Spleen (tissue), 11 donors: ENCODE results near the gene RAD23A. TPM values are rescaled to one million over a fixed set of nuclear protein-coding genes. Genes with fewer than 3 reads are reported as not detected.

ENCODE experiments used
- DNase-seq: peaks from one replicate; pipeline ENCODE4 v3.0.0-alpha.2; 2020
- H3K27ac ChIP-seq, 8 donors: fragments of 200-600 bp; sonication (generic) in 7 of 8; 1 replicate in 4 of 8; 2 replicates in 4 of 8; pipeline versions ENCODE4 v1.5.0 to v1.8.0; 2016 to 2021; ENCODE audit warnings: inconsistent platforms in 4 of 8, mild to moderate bottlenecking in 4 of 8, moderate library complexity in 1 of 8
- H3K27me3 ChIP-seq, 7 donors: fragments of 200-600 bp; sonication (generic) in 6 of 7; replicated peaks in 1 of 7; 1 replicate in 4 of 7; 2 replicates in 3 of 7; pipeline versions ENCODE4 v1.5.0 to v1.8.0; 2016 to 2021; ENCODE audit warnings: inconsistent platforms in 3 of 7, mild to moderate bottlenecking in 1 of 7
- H3K36me3 ChIP-seq, 6 donors: fragments of 200-600 bp; sonication (generic) in 5 of 6; 1 replicate in 4 of 6; 2 replicates in 2 of 6; pipeline versions ENCODE4 v1.5.0 to v1.8.0; 2016 to 2021; ENCODE audit warnings: inconsistent platforms in 2 of 6
- H3K4me1 ChIP-seq, 6 donors: fragments of 200-600 bp; sonication (generic) in 5 of 6; 1 replicate in 3 of 6; 2 replicates in 3 of 6; pipeline versions ENCODE4 v1.5.0 to v1.8.0; 2016 to 2021; ENCODE audit warnings: inconsistent platforms in 3 of 6
- H3K4me3 ChIP-seq, 8 donors: fragments of 200-600 bp; sonication (generic) in 7 of 8; 1 replicate in 4 of 8; 2 replicates in 4 of 8; pipeline versions ENCODE4 v1.5.0 to v1.8.0; 2016 to 2021; ENCODE audit warnings: inconsistent platforms in 4 of 8, mild to moderate bottlenecking in 4 of 8, moderate library complexity in 2 of 8
- H3K9me3 ChIP-seq, 8 donors: fragments of 200-600 bp; sonication (generic) in 7 of 8; 1 replicate in 4 of 8; 2 replicates in 4 of 8; pipeline versions ENCODE4 v1.5.0 to v1.8.0; 2016 to 2021; ENCODE audit warnings: inconsistent platforms in 4 of 8
- POLR2A ChIP-seq, 3 donors: fragments of 450-650 bp; IDR thresholded peaks; one replicate each; pipeline ENCODE4 v1.5.1; 2017; ENCODE audit warnings: antibody characterized with exemption in 3 of 3, mild to moderate bottlenecking in 1 of 3
- POLR2AphosphoS5 ChIP-seq, 3 donors: sonication (generic); formaldehyde crosslinking; IDR thresholded peaks; one replicate each; pipeline ENCODE4 v1.5.1; 2017; ENCODE audit warnings: antibody characterized with exemption in 3 of 3
- WGBS, 5 donors: extraction: QIAGEN DNeasy Blood & Tissue Kit in 3 of 5; methylation state at CpG; one replicate each; pipeline versions ENCODE4 v1.1.5 to v1.1.7; 2013 to 2018; 5-methylcytosine and 5-hydroxymethylcytosine counted together
- intact Hi-C: fragments of 100-400 bp; cut with DNase I; formaldehyde crosslinking; loops from one replicate; pipeline ENCODE4 v1.15.0; 2023; ENCODE audit warnings: low total_unique reads
- polyA plus RNA-seq, 3 donors: library from polyadenylated mRNA; stranded (reverse); fragments of 200-250 nt; gene quantifications; one replicate each; pipeline ENCODE4 v1.2.1, GENCODE V29; 2013
- total RNA-seq, 7 donors: library from RNA; depleted of rRNA in 3 of 7; stranded (reverse); fragments of >200 nt in 3 of 7; fragmentation: NEBNext Ultra II Directional in 4 of 7; extraction: Animal tissue kit (Norgen Biotek cat#: 25700) in 4 of 7; gene quantifications; one replicate each; pipeline versions ENCODE4 v1.1.0 to v1.2.1, GENCODE V29; 2016 to 2021
- TF ChIP-seq, protein P1 (sequence below), 11 experiments: fragments of 200-600 bp in 7 of 11; fragments of 450-650 bp in 4 of 11; sonication (generic) in 4 of 11; IDR thresholded peaks in 8 of 11; conservative IDR thresholded peaks in 3 of 11; 1 replicate in 7 of 11; 2 replicates in 4 of 11; pipeline versions ENCODE4 v1.4.0 to v1.8.0; 2016 to 2021; ENCODE audit warnings: antibody characterized with exemption in 11 of 11, inconsistent platforms in 4 of 11, mild to moderate bottlenecking in 1 of 11
- donor health status: healthy with polysubstance abuse.
- donor health status: DM: no; HTN: no; CAD: no; lungs with moderate emphysema.
- donor health status: DM: no; HTN: no; CAD: no.
- donor health status: Bipolar disorder and iron deficiency.
- donor health status: healthy.
- donor health status: DM: no; HTN: no; CAD: no.
- donor health status: DM: yes; HTN: yes; CAD: no.

The RAD23A gene
- total and polyA plus RNA-seq, 10 donors, result 80.4 to 134 (median 92.3) TPM

DNA sequence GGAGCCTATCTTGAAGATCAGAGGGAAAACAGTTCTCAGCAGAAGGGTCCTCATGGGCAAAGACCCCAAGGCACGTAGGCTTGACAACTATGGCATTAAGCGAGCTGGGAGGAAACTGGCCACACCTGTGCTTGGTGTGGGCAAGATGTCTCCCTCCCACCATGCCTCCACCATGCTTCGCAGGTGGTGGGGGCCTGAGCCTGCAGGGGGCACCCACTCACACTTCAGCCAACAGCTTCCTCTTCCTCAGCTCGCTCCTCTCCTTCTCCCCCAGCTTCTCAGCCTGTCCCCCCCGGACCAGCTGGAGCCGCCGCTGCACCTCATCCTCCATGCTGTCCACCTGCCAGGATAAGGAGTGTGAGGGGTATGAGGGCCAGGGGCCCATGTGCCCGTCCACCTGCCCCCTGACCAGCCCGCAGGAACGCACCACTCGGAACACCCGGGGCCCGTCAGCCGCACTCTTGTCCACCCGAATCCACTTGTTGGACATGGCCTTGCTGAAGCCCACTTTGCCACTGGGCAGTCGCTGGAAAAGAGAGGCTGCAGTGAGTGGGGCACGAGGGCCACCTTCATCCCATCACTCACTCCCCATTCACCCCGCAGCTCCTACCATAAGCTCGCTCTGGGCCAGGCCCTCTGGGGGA, 15.5 kb upstream of the RAD23A start:
- H3K27me3 ChIP-seq, result no peaks in the 10 kb centered on the region
- H3K9me3 ChIP-seq, result no peaks in the 10 kb centered on the region
- H3K4me1 ChIP-seq, result peaks cover 12 to 47% (median 25%) of the 10 kb centered on the region in 6 donors
- intact Hi-C loops, result no loop called here
- no peak overlapping the region for H3K27ac ChIP-seq
- TF ChIP-seq POLR2AphosphoS5 (IDR thresholded peaks at IDR 0.05) (no peak), POLR2A (IDR thresholded peaks at IDR 0.05) (no peak)
- TF ChIP-seq, protein P1, sequence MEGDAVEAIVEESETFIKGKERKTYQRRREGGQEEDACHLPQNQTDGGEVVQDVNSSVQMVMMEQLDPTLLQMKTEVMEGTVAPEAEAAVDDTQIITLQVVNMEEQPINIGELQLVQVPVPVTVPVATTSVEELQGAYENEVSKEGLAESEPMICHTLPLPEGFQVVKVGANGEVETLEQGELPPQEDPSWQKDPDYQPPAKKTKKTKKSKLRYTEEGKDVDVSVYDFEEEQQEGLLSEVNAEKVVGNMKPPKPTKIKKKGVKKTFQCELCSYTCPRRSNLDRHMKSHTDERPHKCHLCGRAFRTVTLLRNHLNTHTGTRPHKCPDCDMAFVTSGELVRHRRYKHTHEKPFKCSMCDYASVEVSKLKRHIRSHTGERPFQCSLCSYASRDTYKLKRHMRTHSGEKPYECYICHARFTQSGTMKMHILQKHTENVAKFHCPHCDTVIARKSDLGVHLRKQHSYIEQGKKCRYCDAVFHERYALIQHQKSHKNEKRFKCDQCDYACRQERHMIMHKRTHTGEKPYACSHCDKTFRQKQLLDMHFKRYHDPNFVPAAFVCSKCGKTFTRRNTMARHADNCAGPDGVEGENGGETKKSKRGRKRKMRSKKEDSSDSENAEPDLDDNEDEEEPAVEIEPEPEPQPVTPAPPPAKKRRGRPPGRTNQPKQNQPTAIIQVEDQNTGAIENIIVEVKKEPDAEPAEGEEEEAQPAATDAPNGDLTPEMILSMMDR (IDR thresholded peaks at IDR 0.05 in 8 of 11, conservative IDR thresholded peaks at IDR 0.05 in 3 of 11), result no peak
- H3K36me3 ChIP-seq, result peaks cover 7 to 65% (median 56%) of the 10 kb centered on the region in 6 donors
- 84 to 89% (median 86%) methylated on average over 16 to 19 of the region's 19 CpGs for WGBS, 5 donors
- DNase-seq, result no peak
- no peak overlapping the region for H3K4me3 ChIP-seq

DNA sequence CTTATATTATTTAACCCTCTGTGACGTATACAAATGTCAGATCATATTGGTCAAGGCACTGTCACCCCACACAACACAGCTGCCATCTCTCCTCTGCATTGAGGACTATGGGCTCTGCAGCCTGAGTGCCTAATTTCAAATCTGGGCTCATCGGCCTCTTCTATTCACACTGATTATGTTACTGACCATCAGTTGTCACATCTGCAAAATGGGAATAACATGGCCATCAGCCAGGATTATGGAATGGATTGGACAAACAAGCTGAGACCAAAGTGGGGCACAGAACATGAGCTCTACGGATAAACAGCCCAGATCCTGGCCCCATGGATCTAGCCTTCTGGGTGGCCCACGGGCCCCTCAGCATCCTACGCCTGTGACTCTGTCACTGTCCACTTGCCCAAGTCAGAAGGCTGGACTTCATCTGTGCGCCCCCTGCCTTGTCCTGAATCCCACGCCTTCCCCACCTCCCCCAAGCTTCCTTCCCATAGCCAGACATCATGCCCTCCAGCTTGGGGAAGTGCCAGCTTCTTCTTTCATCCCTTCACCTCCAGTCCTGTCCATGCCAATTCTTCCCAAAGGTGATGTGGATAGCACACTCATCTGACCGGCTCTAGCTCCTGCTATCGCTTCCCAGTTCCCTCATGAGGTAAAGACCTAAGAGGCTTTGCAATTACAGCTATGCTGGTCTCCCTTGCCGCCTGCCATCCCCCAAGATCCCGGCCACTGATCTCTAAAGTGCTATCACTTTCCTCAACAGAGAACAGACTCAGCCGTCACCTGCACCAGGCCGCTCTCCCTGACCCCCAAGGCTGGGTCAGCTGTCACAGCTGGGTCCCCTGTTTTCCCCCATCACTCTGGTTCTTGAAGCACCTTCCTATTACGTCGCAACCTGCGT, 13.0 kb upstream of the RAD23A start:
- Histone ChIP-seq H3K27ac (peak overlapping the region; percentile 73 to 90 (median 86)), H3K27me3 (no peaks in the 10 kb centered on the region), H3K4me3 (peak overlapping the region; percentile 76 to 99 (median 96)), H3K36me3 (peaks cover 0 to 39% (median 31%) of the 10 kb centered on the region in 6 donors), H3K9me3 (no peaks in the 10 kb centered on the region), H3K4me1 (peaks cover 20 to 63% (median 39%) of the 10 kb centered on the region in 6 donors)
- no peak for DNase-seq
- 25 to 34% (median 30%) methylated on average over 15 to 16 of the region's 16 CpGs for WGBS, 5 donors
- intact Hi-C loops, result no loop called here
- TF ChIP-seq POLR2AphosphoS5 (IDR thresholded peaks at IDR 0.05), result no peak
- no peak for TF ChIP-seq POLR2A (IDR thresholded peaks at IDR 0.05)
- TF ChIP-seq, protein P1 (IDR thresholded peaks at IDR 0.05 in 8 of 11, conservative IDR thresholded peaks at IDR 0.05 in 3 of 11), result no peak

DNA sequence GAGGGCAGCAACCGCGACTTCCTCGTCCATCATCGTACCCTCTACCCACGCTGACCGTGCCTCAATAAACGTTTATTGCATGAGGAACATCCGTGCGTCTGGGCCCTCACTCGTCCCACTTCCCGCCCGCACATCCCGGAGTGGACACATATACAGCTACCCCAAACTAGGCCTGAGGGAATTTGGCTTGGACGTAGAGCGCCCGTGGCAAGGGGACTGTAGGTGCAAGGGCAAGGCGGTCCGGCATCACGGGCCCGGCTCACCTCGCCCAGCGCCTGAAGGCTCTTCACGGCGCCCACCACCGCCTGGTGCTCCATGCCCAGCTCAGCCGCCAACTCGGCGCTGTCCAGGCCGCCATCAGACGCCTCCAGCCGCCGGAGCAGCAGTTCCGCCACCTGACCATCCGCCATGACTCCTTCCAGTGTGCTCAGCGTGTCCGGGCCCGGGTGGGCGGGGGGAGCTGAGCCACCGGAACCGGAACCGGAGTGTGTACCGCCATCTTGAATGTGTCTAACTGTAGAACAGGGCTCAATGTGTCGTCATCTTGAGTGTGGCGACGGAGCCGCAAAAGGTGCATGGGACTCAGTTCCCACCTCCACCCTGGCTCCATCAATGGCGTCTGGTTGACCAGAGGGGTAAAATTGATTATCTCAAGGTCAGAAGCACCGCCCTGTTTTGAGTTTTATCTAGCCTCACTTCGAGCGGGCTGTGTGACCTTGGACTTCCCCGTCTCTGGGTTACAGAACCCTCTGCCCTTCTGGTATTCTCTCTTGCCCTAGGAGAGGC, 12.2 kb upstream of the RAD23A start, which contains the start of gene FARSA:
FARSA (minus strand) TSS at position 425 of the 786 bp plus-strand sequence; CDS start at position 410, 15 bp downstream.
- peak; percentile 98 for DNase-seq
- TF ChIP-seq POLR2A (IDR thresholded peaks at IDR 0.05) (peak in 1 of 3 donors; percentile 44), POLR2AphosphoS5 (IDR thresholded peaks at IDR 0.05) (peak; percentile 93 to 100 (median 99))
- TF ChIP-seq, protein P1 (IDR thresholded peaks at IDR 0.05 in 8 of 11, conservative IDR thresholded peaks at IDR 0.05 in 3 of 11), result peak in 1 of 11 experiments; percentile 26
- Histone ChIP-seq H3K27ac (peak within 1 kb of the TSS; percentile 73 to 90 (median 86)), H3K27me3 (no peaks in the 10 kb centered on the region), H3K4me1 (peaks cover 23 to 67% (median 44%) of the 10 kb centered on the region in 6 donors), H3K36me3 (peaks cover 0 to 31% (median 23%) of the 10 kb centered on the region in 6 donors), H3K4me3 (peak within 1 kb of the TSS; percentile 76 to 99 (median 96)), H3K9me3 (no peaks in the 10 kb centered on the region)
- WGBS, 5 donors, result 1 to 4% (median 2%) methylated on average over 27 to 51 of the region's 51 CpGs
- intact Hi-C loops, result no loop called here
